ENCODE data around the gene SOX9.
"Not testable (repeated sequence)": the region's sequence is repeated elsewhere in the genome, so short reads cannot be mapped to it uniquely, and the experiment has no call there.

The SOX9 gene

DNA sequence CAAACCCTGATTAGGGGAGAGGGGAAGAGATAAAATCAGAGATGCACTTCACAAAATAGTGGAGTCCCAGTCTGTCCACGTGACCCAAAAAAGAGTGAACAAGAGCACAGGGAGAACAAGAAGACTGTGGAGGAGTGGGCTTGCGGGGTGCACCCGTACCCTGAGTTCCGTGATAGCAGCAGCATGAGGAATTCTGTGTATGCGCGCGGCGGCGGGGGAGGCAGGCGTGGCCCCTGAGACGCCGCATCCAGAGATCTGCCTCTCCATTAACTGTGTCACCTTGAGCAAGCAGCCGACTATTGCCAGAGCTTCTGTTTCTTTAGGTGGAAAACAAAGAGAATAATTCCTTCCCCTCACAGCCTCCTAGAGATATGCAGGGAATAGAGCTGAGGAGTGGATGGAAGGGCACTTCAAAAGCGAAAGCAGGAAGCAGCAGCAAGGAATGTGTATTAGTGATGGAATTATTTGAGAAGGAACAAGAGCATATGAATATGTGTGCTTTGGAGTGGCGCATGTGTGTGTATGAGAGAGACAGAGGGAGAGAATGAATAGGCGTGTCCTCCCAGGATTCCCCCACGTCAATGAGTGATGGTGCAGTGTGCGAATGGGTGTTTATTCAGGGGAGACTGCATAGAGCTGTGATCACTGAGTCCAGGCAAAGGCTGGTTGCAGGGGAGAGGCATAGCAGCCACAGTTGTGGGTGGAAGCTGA lies 10.4 kb upstream of the SOX9 start:
- Histone ChIP-seq H3K4me1 (no peaks in the 10 kb centered on the region), H3K9me3 (no peaks in the 10 kb centered on the region), H3K36me3 (no peaks in the 10 kb centered on the region), H3K9ac (no peak overlapping the region), H3K4me2 (no peak overlapping the region), H3K27me3 (no peaks in the 10 kb centered on the region), H3K27ac (no peak overlapping the region), H3K4me3 (no peak overlapping the region), H4K20me1 (no peaks in the 10 kb centered on the region)
- TF ChIP-seq Cebpa-rat (IDR thresholded peaks at IDR 0.05): no peak

DNA sequence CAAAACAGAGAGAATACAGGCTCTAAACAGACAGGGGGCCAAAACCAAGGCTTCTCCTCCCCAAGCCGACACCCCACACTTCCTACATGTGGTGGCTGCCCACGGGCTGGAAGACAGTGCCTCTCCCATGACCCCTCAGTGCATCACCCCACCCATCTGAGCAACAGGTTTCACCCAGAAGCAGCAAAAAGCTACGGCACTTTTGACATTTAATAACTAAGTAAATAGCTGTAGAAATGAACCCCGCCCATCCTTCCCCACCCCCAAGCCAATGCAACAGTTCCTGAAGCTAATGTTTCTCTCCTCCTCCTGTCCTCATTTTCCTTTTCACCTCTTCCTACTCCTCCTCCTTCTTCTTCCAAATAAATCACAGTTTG lies 9.9 kb upstream of the SOX9 start:
- H3K9ac ChIP-seq: no peak overlapping the region
- H3K9me3 ChIP-seq: peaks cover 3% of the 10 kb centered on the region; the same call in 1 of the 2 replicates
- H3K36me3 ChIP-seq: no peaks in the 10 kb centered on the region
- H3K4me3 ChIP-seq: no peak overlapping the region
- TF ChIP-seq Cebpa-rat (IDR thresholded peaks at IDR 0.05): no peak
- no peak overlapping the region for H3K27ac ChIP-seq
- no peaks in the 10 kb centered on the region for H3K4me1 ChIP-seq
- no peaks in the 10 kb centered on the region for H4K20me1 ChIP-seq
- H3K27me3 ChIP-seq: no peaks in the 10 kb centered on the region
- H3K4me2 ChIP-seq: no peak overlapping the region

DNA sequence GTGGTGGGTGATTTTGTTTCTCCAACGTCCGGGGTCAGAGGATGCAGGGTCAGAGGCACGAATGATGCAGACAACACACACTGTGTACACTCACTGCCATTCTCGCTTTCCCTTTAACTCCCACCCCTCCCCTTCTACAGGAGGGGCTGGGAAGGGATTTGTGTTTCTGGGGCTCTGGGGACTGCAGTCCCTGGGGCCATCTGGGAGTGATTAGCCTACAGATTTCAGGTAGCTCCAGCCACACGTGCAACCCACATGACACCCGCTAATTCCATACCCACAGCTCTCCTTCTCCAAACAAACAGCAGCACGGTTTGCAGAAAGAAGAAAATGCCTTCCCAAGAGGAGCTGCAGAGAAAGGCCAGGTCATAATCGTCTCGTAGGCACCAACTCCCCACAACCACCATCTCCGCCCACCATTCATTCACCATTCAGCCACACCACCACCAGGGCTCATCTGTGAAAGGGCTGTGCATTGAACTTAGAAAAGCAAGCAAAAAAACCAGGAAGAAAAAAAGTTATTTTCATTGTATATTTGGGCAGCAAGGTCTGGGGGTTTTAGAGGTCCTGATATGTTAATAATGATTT lies 9.4 kb upstream of the SOX9 start:
- H3K9ac ChIP-seq: no peak overlapping the region
- no peaks in the 10 kb centered on the region for H3K27me3 ChIP-seq
- H3K4me3 ChIP-seq: no peak overlapping the region
- peaks cover 8% of the 10 kb centered on the region for H3K9me3 ChIP-seq
- no peaks in the 10 kb centered on the region for H3K4me1 ChIP-seq
- no peak overlapping the region for H3K27ac ChIP-seq
- H3K36me3 ChIP-seq: no peaks in the 10 kb centered on the region
- H3K4me2 ChIP-seq: no peak overlapping the region
- no peak for TF ChIP-seq Cebpa-rat (IDR thresholded peaks at IDR 0.05)
- H4K20me1 ChIP-seq: no peaks in the 10 kb centered on the region

DNA sequence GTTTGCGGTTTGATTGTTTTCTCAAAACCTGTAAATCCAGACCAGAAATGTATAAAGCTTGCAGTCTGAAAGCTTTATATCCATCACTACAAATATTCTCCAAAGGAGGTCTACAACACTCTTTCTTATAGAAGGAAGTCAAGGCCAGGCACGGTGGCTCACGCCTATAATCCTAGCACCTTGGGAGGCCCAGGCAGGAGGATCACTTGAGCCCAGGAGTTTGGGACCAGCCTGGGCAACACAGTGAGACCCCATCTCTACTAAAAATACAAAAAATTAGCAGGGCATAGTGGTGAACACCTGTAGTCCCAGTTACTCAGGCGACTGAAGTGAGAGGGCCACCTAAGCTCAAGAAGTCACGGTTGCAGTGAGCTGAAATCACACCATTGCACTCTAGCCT lies 8.9 kb upstream of the SOX9 start:
- not testable (repeated sequence) for H3K4me2 ChIP-seq, H3K27me3 ChIP-seq, H3K36me3 ChIP-seq, H3K27ac ChIP-seq, H3K4me1 ChIP-seq, H4K20me1 ChIP-seq, H3K4me3 ChIP-seq, H3K9ac ChIP-seq
- peaks cover 13% of the 10 kb centered on the region for H3K9me3 ChIP-seq

DNA sequence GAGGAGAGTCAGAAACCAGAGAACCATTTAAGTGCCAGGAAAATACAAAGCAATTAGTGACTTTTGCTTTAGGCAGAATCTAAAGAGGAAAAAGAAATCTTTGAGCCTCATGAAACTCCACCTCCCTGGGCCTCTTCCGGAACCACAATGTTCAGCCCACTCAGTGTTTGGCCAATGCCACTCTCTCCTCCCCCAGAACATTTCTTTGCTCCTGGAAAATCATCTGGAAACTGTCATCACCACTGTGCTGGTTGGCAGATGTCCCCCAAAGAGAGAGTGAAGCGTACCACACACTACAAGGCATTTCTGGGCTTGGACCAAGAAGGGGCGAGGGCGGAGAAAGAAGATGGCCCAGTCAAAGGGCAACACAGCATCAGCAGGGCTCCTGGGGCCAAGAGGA lies 7.1 kb upstream of the SOX9 start:
- no peak overlapping the region for H3K4me2 ChIP-seq
- no peaks in the 10 kb centered on the region for H3K27me3 ChIP-seq
- TF ChIP-seq Cebpa-rat (IDR thresholded peaks at IDR 0.05): no peak

DNA sequence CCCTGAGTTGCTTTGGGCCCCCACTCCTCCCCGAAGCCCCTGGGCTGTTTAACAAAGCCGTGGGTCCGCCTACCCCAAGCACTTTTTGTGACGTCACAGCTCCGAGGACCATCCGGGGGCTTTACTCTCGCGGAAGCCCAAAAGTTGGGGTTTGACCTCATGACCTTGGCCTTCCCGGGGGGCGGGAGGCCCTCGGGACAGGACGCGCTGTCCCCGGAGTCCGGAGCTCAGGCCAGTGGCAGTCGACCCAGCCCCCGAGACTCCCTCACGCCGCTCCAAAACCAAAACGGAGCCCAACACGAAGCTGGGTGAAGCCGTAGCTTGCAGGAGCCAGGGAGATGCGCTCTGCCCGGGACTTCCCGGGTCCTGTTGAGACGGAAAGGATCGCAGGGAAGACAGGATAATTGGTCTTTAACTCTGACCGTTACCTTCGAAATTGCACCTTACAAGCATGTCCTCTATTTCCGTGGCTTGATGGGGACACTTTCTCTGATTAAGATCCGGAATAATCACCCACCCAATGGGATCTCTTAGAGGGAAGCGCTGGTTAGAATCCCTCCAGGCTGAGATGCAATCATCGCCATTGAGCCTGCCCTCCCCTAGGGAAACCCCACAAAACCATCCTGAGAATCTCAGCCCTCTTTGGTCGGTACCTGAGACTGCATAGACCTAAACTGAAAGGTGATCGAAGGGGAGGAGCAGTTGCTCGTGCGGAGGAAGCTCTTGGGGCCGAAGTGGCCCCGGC lies 4.9 kb upstream of the SOX9 start:
- TF ChIP-seq Cebpa-rat (IDR thresholded peaks at IDR 0.05): no peak
- no peaks in the 10 kb centered on the region for H3K4me1 ChIP-seq
- no peak overlapping the region for H3K9ac ChIP-seq
- H3K27me3 ChIP-seq: peaks cover 18% of the 10 kb centered on the region
- no peaks in the 10 kb centered on the region for H3K36me3 ChIP-seq
- H3K4me2 ChIP-seq: no peak overlapping the region
- no peak overlapping the region for H3K4me3 ChIP-seq
- no peaks in the 10 kb centered on the region for H4K20me1 ChIP-seq
- H3K27ac ChIP-seq: no peak overlapping the region
- H3K9me3 ChIP-seq: peaks cover 43% of the 10 kb centered on the region

More for the DNA sequence above, 7.1 kb upstream of the SOX9 start:
- no peak overlapping the region for H3K9ac ChIP-seq
- no peaks in the 10 kb centered on the region for H3K4me1 ChIP-seq
- no peak overlapping the region for H3K4me3 ChIP-seq
- peaks cover 30% of the 10 kb centered on the region for H3K9me3 ChIP-seq
- no peaks in the 10 kb centered on the region for H3K36me3 ChIP-seq
- H4K20me1 ChIP-seq: no peaks in the 10 kb centered on the region
- no peak overlapping the region for H3K27ac ChIP-seq

DNA sequence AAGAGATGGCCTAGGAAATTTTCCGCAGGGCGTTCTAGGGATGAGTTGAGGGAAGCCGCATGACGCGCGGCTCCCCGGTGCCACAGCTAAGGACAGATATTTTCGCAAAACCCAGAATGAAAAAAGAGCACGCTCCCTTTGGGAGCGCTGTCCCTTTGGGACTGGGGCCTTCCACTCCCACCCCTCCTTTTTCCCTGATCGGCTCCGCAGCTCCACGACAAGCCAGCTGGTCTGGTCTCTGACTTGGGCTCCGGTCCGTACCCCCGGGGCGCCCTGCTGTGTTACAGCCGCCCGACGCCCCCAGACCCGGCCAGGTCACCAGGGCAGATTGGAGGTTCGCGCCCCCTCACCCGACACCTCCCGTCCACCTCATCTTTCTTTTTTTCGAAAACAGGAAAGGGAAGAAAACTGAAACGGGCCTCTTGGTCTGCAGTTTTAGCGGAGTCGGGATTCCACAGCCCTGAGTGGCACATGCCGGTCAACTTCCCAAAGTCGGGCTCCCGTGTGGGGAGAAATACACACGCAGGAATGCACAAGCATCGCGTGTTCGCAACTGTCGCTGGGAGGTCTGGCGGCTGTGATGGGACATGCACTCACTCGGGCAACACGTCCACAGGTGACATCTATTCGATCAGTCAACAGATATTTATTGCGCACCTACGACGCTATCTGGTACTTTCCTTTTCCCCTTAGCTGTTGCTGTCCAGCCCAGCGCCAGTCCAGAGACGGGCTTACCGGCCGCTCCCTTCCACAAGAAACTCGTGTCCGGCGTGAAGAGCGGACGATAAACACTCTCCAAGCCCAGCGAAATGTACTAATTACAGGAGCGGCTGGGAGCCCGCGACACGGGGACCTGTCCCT lies 3.9 kb upstream of the SOX9 start:
- H3K4me3 ChIP-seq: no peak overlapping the region
- peaks cover 52% of the 10 kb centered on the region for H3K9me3 ChIP-seq
- peaks cover 27% of the 10 kb centered on the region for H3K27me3 ChIP-seq

DNA sequence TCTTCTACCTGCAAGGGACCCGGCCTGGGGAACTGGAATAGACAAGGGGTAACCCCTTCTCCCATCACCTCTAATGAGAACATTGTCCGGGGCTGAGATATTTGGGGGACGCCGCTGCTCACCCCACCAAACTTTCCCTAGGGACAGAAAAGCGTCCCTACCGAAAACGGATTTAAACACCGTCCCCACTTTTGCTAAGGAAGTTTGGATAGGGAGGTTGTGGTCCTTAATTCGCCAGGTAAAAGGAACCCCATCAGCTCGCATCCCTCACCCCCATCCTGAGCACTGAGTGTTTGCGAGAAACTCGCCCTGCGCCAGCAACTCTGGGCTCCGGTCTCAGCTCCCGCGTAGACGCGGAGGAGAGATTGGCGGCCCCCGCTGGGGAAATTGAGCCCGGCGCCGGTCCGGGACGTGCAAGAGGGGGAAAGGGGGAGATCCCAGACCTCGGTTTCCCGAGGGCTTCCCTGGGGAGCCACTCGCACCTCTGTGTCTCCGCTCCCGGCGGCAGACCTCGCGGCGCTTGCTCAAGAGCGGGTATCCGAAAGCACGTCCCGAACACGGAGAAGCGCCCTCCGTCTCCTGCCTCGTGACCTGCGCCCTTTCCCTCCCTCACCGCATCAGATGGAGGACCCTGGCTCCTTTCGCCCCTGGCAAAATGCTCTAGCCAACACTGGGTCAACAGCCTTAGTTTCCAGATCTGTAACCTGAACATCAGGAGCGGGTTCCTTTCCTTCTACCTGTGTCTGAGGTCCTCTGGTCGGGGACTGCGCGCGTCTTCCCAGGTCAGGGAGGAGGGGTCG lies 3.1 kb upstream of the SOX9 start:
- Histone ChIP-seq H3K4me2 (no peak overlapping the region), H3K9me3 (peaks cover 58% of the 10 kb centered on the region), H3K27me3 (peaks cover 32% of the 10 kb centered on the region), H3K4me3 (no peak overlapping the region), H4K20me1 (no peaks in the 10 kb centered on the region), H3K27ac (no peak overlapping the region), H3K9ac (no peak overlapping the region), H3K36me3 (no peaks in the 10 kb centered on the region), H3K4me1 (no peaks in the 10 kb centered on the region)
- no peak for TF ChIP-seq Cebpa-rat (IDR thresholded peaks at IDR 0.05)

More for the DNA sequence above, 3.9 kb upstream of the SOX9 start:
- Histone ChIP-seq H4K20me1 (no peaks in the 10 kb centered on the region), H3K4me1 (no peaks in the 10 kb centered on the region), H3K36me3 (no peaks in the 10 kb centered on the region), H3K9ac (no peak overlapping the region), H3K27ac (no peak overlapping the region), H3K4me2 (no peak overlapping the region)
- no peak for TF ChIP-seq Cebpa-rat (IDR thresholded peaks at IDR 0.05)
